Fibroblast of skin of right quadriceps (primary cell): Measurements from ENCODE around the gene PTPRE.

Source experiments
- DNase-seq: peaks from one replicate; pipeline ENCODE4 v3.0.0-alpha.2; 2013

The PTPRE gene

DNA sequence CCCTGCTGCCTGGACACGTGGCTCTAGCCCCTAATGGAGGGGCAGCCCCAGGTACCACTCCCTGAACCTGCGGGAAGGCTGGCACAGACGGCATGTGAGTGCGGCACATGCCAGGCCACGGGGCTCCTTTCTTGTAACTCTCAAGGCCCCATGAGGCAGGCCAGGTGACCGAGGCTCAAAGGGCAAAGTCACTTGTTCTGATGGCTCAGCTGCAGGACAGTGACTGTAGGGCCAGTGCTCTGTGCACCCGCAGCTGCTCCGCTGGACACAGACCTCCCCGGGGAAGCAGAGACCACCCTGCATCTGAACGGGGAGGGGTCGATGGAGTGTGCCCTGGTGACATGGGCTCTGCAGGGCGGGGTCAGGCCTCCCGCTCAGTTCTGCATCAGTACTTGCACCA is 55.3 kb downstream of the PTPRE start:
- DNase-seq: no peak

GRCh38 chr10:127963136-127963535 is 56.2 kb downstream of the PTPRE start:
- DNase-seq: no peak

DNA sequence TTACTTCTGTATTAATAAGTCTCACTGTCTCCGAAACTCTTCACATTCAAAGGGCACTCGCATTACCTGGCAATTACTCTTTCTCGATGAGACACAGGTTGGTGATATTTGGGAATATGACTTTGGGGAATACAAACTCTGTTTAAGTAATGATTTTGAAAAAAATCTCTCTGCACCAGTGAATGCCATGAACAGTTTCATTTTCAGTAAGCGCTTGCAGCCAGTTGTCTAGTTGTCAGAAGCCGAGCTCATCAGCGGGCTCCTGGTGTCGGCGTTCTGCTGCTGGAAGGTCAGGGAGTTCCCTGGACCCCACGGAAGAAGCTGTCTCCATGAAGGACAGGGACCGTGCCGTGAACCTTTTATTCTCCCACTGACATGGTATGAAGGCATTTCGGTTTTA is 57.7 kb downstream of the PTPRE start:
- DNase-seq: no peak

DNA sequence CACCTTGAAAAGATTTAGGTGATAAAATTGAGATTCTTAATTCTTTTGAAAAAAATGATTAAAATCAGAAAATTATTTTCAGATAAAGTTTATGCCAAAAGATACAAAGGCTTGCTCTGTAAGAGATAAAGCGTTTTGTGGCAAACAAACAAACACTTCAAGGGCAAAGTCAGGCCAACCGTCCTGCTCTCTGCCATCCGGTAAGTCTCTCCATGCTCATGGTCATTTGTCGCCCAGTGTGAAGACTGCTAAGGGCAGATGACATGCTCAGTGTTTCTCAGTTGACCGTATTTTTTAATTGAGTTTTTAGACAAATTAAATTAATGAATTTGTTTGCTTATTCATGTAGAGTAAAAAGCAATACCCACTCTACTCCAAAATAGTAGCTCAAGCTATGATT is 60.0 kb downstream of the PTPRE start:
- no peak for DNase-seq

GRCh38 chr10:127968027-127968441 is 61.1 kb downstream of the PTPRE start:
- DNase-seq: no peak

DNA sequence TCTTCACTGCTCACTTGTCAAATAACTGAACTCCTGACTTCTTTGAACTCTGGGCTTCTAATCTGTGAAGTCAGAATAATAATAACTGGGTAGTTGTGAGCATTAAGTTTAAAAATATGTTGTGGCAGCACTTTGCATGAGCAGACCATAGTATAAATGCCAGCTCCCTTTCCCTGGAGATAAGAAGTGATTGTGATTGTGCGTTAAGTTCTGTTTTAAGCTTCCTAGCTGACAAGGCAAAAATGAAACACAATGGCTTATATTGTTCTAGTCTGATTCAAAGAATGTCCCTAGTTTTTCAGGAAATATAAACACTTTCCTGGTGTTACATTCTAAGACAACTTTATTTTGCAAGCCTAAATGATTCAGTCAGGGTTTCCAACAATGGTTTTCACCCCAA is 61.8 kb downstream of the PTPRE start:
- no peak for DNase-seq

DNA sequence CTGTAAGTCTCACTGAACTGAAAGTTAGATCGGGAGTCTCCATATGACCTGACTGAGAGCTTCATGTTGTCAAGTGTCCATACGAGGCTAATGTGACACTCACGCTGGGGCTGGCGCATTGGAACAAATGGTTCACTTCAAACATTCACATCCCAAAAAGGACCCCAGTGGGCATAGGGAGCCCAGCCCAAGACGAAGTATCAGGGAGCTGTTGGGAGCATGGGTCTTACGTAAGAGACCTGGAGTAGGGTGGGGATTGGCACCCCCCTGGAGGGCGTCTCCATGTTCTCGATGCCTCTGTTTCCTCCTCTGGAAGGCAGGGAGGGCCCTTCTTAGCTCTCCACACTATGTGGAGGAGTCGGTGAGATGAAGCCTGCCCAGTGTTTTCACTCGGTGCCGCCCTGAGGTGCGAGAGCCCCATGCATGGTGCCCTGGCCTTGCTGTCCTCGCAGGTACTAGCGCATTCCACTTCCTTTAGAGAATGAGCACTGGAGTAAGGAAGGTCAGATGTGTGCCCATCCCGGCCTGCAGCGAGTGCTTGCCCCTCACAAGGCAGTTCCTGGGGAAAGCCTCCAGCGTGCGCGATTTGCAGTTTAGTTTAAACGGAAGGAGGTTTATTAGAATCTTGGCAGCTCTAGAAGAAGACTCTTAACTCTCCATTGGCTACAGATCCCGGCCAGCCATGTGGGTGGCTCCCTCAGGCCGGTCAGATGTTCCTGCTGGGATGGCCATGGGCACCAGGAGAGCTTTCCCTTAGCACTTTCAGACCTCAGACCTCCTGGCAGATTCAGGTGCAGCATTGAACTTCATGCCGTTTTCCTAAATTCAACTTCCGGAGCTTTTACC is 64.4 kb downstream of the PTPRE start:
- no peak for DNase-seq

DNA sequence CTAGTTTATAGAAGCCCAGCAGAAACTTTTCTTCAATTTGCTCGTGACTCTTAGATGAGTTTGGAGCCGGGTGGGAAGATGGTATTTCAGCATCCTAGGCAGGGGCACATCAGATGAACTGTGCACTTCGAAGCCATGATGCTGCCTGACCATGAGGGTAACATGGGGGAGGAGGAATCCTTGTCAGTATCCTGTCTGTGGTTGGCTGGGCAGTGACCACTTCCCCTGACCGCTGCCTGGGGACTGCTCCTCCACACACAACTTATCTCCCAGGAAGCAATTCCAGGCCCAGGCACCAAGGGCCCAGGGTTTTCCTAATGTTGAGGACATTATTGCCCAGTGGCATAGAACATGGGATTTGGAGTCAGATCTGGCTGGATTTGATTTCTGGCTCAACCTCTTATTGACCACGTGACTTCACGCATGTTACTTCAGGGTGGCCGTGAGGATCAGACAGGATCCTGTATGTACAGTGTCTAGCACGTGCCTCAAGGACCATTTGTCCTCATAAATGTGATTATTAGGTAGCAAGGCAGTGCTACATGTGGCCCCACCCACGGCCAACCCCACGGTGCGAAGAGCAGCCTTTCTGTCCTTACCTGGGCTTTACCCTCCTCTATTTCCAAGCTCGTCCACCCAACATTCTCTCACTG is 65.2 kb downstream of the PTPRE start:
- no peak for DNase-seq

- no peak for DNase-seq
Observed at GRCh38 chr10:127972751-127973357, 66.0 kb downstream of the PTPRE start.

GRCh38 chr10:127973791-127974311 is 66.9 kb downstream of the PTPRE start:
- DNase-seq: no peak

DNA sequence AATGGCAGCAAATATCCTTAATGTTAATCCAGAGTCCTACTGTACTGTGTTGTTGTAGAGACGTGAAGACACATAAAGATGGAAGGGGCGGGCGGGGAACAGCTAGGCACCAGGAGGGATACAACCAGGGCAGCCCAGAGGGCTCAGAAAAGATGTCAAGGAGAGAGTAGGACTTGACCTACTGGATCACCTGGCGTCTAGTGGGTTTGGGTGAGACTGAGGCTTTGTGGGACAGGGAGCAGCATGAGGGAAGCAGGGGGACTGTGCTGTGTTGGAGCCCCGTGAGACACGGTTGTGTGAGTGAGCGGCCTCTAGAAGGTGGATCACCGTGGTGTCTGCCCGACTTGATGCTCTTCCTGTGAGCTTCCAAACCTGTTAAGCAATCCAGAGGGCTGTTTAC is 68.0 kb downstream of the PTPRE start:
- no peak for DNase-seq

GRCh38 chr10:127976286-127976685 is 69.4 kb downstream of the PTPRE start:
- no peak for DNase-seq

DNA sequence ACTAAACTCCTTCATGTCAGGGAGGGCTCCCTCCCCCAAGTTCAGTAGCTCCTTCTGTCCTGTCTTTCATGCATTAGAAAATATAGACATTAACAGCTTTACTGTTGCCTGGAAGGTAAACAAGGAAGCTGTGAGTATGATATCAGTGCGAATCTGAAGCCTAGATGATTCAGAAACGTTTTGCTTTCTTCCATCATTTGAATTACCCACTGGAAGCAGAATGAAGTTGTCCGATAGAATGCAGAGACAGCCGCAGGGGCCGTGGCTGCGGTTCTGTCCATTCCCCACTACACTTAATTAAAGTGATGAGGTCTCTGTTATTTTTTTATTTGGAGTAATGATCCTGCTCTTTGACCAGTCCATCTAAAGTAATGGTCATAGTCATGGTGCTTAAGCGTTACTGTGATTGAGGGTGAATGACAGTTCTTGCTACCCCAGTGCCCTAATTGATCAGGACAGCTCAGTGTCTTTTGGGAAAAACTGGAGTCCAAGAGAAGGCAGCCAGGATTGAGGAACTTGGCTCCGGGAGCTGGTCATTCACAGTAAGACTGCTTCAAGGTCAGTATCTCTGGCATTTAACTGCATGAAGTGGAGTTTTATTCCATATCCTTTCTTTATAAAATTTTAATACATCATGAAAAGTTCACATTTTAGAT is 69.9 kb downstream of the PTPRE start:
- no peak for DNase-seq

- peak; percentile 3 for DNase-seq
Observed at GRCh38 chr10:127977357-127978009, 70.6 kb downstream of the PTPRE start.

DNA sequence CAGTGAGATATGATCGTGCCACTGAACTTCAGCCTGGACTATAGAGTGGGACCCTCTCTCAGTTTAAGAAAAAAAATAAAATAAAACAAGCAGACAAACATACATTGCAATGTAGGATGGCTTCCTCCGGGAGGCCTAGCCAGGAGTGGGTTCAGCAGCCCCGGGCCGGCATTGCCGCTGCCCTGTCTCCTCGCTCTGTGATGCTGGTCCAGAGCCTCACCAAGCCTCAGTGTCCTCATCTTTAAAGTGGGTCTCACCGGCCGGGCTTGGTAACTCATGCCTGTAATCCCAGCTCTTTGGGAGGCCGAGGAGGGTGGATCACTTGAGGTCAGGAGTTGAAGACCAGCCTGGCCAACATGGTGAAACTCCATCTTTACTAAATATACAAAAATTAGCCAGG is 71.6 kb downstream of the PTPRE start:
- no peak for DNase-seq

DNA sequence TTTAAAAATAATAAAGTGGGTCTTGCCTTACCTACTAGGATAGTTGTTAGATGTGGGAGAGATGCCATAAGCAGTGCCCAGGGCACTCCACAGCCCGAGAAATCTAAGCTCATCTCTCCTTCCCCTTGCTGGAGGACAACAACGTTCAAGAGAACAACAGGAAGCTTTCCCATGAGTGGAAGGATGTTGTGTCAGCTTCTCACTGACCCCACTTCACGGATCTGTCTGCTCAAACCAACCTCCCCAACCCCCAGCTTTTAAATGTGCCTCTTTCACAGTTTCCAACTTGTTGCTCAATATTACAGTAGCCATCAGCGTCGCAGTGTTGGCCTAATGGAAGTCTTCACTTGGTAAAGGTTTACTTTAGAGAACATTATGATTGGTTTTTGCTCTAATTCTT is 72.1 kb downstream of the PTPRE start:
- DNase-seq: no peak

DNA sequence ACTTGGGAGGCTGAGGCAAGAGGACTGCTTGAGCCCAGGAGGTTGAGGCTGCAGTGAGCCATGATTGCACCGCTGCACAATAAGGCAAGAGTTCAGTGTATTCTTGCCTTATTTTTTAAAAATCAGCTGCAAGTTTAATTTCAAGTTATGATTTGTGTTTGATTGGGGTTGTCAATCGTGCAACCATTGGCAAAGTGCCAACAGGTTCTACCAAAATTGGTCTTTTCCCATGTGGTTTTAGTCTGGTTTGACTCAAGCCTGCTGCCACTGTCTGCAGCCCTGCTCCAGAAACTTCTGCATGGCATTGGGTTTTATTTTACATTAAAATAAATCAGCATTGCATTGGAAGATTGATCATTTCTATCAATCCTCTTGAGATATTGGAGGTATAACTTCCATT is 72.7 kb downstream of the PTPRE start:
- DNase-seq: no peak

DNA sequence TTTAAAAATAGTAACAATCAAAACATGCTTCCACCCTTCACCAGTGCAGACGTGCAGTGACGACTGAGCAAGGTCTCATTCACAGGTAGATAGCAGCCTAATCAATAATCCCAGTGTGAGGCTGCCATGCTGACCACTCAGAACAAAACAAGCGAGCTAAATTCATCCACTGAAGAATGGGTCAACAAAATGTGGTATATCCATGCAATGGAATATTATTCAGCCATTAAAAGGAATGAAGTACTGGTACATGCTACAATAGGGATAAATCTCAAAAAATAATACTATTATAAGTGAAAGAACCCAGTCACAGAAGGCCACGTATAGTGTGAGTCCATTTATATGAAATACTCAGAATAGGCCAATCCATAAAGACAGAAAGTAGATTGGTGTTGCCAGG is 74.0 kb downstream of the PTPRE start:
- no peak for DNase-seq

- DNase-seq: no peak
Observed at GRCh38 chr10:127982601-127983000, 75.7 kb downstream of the PTPRE start.

- no peak for DNase-seq
Observed at GRCh38 chr10:127983344-127984100, 76.6 kb downstream of the PTPRE start.

DNA sequence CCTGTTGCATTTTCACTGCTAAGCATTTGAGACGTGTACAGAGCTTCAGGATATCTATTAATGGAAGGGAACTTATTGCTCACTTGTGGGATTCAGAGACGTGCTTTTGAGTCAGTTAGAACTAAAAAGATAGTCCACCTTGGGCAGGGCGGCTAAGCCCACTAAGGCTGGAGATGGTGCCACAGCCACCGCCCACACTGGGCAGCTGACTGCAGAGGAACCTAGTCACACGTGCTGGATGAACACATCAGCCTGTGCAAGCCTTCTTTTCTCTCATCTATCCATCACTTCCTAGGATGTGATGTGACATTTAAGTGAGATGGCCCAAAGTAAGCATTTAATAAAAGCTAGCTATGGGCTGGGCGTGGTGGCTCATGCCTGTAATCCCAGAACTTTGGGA is 78.0 kb downstream of the PTPRE start:
- no peak for DNase-seq
